Stimulated activated CD8-positive, alpha-beta memory T cell treated with anti-CD3 and anti-CD28 coated beads, Interleukin-12 subunit alpha, Interleukin-12 subunit beta, amount 100 ng/mL, for 24 hours (primary cell): ENCODE results near the gene ANKRD36C.
"Not testable (repeated sequence)": the region's sequence is repeated elsewhere in the genome, so short reads cannot be mapped to it uniquely, and the experiment has no call there.

Source experiments
- DNase-seq: peaks from one replicate; pipeline ENCODE4 v3.0.0-alpha.2; 2020; ENCODE audit errors: extremely low read depth

Gene ANKRD36C

DNA sequence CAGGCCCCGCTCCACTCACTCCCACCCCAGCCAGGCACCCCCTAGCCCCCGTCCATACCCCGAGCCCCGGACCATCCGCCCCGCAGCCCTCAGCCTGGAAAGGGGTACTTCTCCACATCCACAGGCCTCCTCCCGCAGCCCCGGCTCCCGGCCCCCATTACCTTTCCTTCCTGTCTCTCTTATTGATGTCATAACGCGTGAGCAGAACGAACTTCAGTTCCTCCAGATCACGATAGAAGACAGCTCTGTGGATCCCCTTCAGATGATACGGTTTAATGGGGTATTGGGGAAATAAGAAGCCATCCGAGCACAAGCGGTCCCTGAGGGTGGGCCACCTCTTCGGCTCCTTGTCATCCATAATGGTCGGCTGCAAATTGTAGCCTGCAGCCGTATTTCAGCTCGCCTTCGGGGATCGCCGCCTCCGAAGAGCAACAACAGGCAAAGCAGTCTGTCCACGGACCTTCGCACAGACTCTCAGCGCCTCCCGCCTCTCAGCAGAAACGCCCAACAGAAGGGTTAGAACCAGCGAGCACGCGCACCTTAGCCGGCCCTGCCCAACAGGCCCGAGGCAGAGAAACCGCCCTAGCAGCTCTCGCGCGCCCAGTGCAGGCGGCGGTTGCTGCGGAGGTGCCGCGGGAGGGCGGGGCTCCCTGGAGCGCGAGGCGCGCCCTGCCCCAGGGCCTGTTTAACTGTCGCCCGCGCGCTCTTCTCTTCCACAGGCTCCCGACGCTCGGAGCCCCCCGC is at the start of gene ANKRD36C:
Gene ANKRD36C (minus strand): TSS at position 474 of the 744 bp plus-strand sequence. CDS start 116 bp downstream, at position 358.
- not testable (repeated sequence) for DNase-seq

DNA sequence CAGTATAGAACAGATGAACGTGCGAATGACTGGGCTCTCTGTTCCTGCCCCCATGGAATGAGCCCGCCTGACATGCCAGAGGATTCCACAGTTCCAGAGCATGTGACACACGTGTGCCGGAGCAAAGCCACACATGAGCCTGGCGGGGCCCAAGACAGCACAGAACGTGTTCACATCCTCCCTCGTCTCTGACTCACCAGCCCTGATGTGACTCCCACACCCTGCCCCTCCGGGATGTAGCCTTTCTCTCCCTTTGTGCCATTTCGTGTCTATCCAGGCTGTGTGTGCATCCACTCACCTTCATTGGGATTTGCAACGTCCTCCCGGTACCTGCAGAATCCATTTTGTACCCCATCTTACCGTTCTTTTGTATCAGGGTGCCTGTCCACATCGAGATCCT is 43.9 kb upstream of the ANKRD36C start:
- not testable (repeated sequence) for DNase-seq

GRCh38 chr2:96034792-96035191 is 43.2 kb upstream of the ANKRD36C start, which contains the start of gene GPAT2:
Gene GPAT2 (minus strand): TSS chr2:96034916. CDS start chr2:96032359, 2,557 bp downstream.
- not testable (repeated sequence) for DNase-seq

- not testable (repeated sequence) for DNase-seq
Observed at GRCh38 chr2:96033997-96034396, 42.4 kb upstream of the ANKRD36C start.

DNA sequence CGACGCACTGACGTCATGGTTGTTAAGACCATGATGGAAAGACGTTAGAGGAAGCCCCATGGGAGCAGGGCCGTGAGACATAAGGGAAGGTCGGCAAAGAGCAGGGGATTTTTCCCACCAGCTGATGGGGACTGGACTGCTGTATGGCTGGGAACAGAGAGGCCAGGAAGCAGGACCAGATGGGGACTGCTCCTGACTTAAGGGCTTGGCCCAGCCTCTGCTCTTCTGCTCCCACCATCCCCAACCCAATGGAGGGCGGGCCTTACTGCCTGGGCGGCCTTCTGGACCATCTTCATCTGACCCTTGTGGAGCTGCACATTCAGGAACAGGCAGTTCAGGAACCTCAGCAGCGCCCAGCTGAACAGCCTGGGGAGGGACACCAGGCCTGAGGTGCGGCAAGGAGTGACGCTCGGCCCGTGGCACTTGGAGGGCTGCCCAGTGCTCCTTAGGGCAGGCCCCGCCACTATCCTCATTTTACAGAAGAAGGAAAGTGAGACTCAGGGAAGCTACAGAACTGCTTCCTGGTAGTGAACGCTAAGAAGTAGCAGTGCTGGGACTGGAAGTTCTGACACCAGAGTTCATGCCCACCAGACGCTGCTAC is 36.2 kb upstream of the ANKRD36C start:
- DNase-seq, result not testable (repeated sequence)

DNA sequence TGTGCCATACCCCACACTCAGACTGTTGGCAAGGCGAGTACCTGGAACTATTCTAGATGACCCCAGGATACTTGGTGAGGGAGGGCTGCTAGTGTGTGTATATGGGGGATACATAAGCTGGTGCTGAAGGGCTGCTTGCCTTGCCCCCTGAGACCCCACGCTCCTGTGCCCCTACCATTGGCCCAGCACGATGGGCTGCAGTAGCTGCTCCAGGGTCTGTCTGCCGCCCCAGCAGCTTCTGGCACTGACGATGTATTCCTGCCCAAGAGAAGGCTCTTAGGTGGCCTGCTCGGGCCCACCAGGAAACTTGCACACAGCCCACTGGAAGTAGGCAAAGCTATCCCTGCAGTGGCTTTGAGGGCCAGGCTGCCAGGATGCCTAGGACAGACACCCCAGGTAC is 34.1 kb upstream of the ANKRD36C start:
- DNase-seq, result not testable (repeated sequence)

- DNase-seq, result no peak
Observed at GRCh38 chr2:96025194-96025492, 33.5 kb upstream of the ANKRD36C start.

GRCh38 chr2:96024336-96025193 is 32.9 kb upstream of the ANKRD36C start:
- DNase-seq, result no peak

GRCh38 chr2:96023701-96024100 is 32.1 kb upstream of the ANKRD36C start:
- not testable (repeated sequence) for DNase-seq

DNA sequence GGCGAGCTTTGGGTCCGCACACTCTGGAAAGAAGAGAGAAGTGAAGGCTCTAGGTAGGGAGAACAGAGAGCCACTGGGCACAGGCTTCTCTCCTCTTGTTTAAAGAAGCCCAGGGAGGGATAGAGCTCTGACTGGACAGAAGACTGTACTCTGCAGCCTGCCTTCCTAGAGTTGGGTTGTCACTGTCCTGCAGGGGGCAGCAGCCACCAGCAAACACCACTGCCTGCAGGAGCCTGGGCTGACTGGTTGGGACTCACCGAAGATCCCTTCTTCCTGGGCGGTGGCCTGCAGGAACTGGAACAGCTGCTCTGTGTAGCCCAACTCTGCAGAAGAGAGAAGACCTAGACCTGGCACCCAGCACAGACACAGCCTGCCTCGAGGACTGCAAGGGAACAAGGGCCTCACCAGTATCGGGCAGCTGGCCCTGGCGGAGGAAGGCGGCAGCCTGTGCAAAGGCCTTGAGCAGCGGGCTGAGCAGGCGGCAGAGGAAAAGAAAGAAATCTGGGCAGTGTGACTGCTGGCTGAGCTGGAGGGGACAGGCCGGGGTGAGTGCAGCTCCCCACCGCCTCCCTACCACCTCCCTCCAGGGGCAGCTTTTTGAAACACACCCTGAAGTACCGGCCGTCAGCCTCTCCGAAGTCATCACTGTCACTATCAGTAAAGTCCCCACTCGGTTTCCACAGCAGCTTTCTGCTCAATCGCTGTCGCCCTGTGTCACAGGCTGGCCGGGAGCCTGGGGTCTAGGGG is 31.2 kb upstream of the ANKRD36C start:
- peak; percentile 23 for DNase-seq

DNA sequence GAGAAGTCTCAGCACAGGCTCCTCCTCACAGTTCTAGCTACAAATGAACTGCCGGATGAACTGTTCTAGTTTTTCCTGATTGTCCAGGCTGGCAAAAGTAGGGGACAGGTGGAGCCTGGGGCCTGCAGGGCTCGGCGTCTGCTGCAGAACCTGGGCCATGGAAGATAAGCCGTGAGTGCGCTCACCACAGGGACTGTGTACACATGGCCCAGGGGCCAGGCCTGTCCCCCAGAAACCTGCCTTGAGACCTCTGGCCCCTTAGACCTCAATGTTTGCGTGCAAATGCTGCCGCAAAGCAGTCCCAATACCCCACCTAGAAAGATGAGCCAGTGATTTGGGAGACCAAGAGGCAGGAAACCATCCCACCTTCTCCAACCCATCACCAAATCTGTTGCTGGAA is 30.5 kb upstream of the ANKRD36C start:
- DNase-seq, result not testable (repeated sequence)

- not testable (repeated sequence) for DNase-seq
Observed at GRCh38 chr2:96021142-96021541, 29.5 kb upstream of the ANKRD36C start.

GRCh38 chr2:96019909-96020590 is 28.4 kb upstream of the ANKRD36C start:
- DNase-seq, result not testable (repeated sequence)

DNA sequence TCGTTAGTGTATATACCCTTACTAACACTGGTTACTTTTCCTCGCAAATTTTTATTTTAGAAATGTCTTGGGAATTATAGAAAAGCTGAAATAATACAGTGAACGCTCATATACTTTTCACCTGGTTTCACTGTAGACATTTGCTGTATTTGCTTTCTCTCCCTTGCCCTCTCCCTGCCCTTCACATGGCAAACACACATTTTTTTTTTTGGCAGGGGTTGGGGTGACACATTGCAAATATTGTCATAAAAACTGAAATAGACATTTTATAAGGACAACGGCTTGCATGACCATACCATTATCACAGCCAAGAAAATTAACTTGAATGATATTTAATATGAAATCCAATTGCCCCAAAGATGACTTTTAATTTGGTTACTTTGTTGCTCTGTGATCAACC is 24.7 kb upstream of the ANKRD36C start:
- not testable (repeated sequence) for DNase-seq

DNA sequence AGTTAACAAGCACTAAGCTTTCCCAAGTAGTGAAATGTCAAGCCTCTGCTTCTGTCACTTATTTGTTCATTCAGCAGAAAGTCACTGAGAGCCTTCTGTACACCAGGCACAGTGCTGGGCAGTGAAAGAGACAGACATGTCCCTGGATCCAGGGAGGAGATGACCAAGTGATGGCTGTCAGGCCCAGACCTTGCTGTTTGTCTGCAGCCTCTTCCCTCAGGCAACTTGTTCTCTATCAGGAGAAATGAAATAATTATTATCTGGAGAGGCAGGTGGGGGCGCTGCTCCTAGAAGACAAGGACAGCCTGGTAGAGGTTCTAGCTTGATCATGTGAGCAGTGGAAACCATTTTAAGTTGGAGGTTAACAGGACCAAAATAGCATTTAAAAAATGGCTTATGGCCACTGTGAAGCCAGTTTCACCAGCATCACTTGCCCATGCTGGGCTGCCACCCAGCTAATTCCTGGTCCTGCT is 21.2 kb upstream of the ANKRD36C start:
- DNase-seq, result not testable (repeated sequence)

- not testable (repeated sequence) for DNase-seq
Observed at GRCh38 chr2:96012086-96012791, 20.6 kb upstream of the ANKRD36C start.

GRCh38 chr2:96011129-96011455 is 19.5 kb upstream of the ANKRD36C start:
- DNase-seq, result not testable (repeated sequence)

DNA sequence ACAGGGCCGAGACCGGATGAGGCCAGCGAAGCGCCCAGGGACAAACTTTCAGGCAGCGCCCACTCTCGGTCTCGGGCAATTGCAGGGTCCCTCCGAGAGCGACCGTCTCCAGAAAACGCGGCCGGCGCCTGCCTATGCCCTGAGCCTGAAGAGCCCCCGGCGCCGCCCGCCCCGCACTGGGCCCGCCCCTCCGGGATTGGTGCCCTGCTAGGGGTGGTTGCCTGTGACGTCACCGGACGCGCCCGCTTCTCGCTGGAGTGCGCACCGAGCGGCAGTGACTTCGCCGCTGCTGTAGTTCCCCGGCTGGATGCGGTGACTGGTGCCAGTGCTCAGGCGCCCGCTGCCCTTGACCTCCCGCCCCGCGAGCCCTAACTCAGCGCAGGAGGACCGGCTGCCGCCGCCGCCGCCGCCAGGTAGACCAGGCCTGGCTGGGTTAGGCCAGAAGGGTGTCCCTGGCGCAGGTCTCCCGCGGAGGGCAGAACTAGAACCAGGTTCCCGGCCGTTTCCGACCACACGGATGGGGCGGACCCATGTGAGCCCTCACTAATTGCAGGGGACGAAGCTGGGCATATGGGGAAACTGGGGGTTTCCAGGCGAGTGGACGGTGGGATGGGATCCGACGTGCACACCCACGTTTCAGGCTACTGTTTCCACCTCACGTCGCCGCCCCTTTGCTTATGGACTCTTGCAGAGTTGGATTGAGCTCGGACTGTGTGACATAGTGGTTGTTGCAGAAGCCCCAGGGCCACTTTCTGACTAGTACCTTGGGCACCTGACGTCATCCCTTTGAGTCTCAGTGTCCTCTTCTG is 18.9 kb upstream of the ANKRD36C start:
- peak; percentile 97 for DNase-seq

- not testable (repeated sequence) for DNase-seq
Observed at GRCh38 chr2:96009833-96010232, 18.2 kb upstream of the ANKRD36C start.
